ENCODE results near the gene CFAP119. TPM values are rescaled to one million over a fixed set of nuclear protein-coding genes. Genes with fewer than 3 reads are reported as not detected.

Gene CFAP119
- 7.0 TPM for total RNA-seq

DNA sequence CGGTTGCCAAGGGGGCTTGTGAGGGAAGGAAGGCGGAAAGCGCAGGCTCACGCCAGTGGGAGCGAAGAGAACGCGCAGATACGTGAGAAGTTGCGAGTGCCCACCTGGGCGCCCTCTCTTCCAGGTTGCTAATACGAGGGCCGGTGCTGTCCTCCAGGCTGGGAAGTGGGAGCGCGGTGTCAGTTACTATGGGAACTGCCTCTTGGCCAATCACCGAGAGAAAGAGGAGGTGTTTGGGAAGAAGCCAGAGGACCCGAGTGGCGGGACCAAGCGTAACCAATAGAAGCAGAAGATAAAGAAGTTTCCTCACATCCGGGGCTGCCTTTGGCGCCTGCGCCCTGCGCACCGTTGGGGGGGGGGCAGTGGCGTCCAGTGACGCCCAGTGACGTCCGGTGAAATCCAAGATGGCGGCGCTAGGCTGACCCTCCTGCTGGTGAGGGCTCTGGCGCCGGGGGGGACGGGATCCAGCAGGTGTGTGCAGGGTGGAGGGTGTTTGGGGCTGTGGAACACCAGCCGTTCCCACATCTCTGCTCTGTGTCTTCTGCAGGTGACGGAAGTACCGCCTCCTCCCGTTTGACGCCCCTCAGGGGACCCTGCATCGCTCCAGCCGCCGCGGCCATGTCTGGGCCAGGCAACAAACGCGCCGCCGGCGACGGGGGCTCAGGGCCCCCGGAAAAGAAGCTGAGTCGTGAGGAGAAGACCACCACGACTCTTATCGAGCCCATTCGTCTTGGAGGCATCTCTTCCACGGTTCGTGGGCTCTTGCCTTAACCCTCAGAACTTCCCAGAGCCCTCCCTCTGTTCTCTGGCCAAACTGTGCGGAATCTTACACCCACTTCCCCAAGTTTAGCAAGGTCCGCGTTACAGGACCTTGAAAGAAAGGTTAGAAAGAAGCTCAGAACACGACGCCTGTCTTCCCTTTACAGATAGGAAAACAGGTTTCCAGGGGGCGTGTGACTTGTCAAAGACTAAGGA is at the start of gene CFAP119, which contains the start of gene RNF40:
Gene CFAP119, minus strand, starts transcription at position 135 of the 975 bp plus-strand sequence. CDS start 314 bp downstream, outside the sequence.
Gene RNF40, plus strand, starts transcription at position 395 of the 975 bp plus-strand sequence. Its CDS starts 224 bp downstream, at position 619.

DNA sequence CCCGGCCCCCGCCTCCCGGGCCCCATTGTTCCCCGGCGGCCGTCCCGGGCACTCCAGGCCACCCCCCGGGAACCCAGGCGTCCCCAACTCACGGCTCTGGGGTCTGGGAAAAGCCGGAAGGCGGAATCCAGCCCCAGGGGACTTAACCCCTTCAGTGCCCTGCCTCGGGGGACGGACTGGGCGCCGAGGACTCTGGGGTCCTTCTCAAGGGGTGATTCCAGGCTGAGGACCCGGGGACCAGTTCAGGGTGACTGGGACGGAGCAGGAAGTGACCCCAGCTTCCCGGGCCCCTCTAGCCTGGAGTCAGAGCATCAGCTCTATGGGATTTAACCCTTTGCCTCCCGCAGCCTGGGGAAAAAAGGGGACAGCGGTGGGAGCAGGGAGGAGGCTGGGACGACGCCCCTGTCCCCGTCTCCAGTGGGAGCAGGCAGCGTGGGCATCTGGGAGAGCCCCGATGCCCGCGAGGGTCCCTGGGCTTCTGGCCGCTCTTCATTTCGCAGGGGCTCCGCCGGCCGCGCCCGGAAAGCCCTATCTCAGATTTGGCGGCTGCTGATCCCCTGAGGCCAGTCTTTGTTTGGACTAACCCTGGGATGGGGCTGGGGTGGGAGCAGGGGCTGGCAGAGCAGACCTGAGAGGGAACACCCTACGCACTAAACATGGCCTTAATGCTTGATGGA is 25.2 kb upstream of the CFAP119 start, which contains the start of gene ZNF629:
Gene ZNF629, minus strand, starts transcription at position 270 of the 677 bp plus-strand sequence. CDS start 2,723 bp downstream, outside the sequence.

DNA sequence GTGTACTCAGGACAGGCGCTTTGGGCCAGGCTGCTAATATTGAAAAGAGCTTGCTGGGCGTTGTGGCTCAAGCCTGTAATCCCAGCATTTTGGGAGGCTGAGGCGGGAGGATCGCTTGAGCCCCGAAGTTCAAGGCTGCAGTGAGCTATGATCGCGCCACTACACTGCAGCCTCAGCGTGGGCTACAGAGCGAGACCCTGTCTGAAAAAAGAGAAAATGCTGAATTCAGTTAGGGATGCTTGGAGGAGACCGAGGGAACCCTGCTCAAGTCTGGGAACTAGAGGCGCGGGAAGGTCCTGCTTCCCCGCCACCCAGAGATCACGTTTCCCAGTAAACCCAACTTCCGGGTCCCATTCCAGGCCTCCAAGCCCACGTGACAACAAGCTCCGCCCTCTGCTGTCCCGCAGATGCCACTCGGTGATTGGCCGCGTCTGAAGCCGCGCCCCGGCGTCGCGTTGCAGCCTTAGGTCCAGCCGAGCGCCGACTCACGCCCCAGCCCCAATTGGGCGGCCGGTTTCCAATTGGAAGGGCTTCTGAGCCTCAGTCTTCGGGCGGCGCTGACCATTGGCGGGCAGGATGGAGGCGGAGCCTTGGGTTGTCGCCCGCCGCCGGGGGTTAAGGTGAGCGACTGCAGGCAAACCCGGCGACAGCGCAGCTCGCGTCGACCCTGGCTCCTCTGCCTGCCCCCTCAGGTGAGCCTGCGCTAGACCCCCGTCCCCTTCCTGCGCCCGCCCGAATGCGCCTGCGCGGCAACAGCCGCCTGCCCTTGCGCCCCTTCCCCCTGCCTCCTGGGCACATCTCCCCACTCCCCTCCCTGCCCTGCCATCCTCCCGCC is 13.8 kb downstream of the CFAP119 start, which contains the start of gene PHKG2:
Gene PHKG2, plus strand, starts transcription at position 627 of the 835 bp plus-strand sequence. CDS start 396 bp downstream, outside the sequence.

Small RNAs within 50 kb of the gene (small RNA-seq; reads per million reads assigned to genes)
- gene SNORA30 (ENCODE audit: low replicate concordance) = 1.4 reads per million, percentile 86 among the genes with 10 or more reads in this experiment

Other genes with a start within 250 kb of the CFAP119 start
- 33.8 TPM for gene ZNF768, start 235.5 kb downstream of the CFAP119 start, total RNA-seq
- gene ZNF747, start 227.2 kb downstream of the CFAP119 start, total RNA-seq = 16.9 TPM
- 14.5 TPM for gene ZNF764, start 203.7 kb downstream of the CFAP119 start, total RNA-seq
- 12.1 TPM for gene ZNF688, start 190.3 kb downstream of the CFAP119 start, total RNA-seq
- 20.3 TPM for gene ZNF785, start 176.4 kb downstream of the CFAP119 start, total RNA-seq
- 10.0 TPM for gene ZNF689, start 151.7 kb downstream of the CFAP119 start, total RNA-seq
- gene PRR14, start 111.1 kb downstream of the CFAP119 start, total RNA-seq = 18.8 TPM
- 31.3 TPM for gene FBRS, start 103.6 kb downstream of the CFAP119 start, total RNA-seq
- 47.5 TPM for gene SRCAP, start 62.9 kb downstream of the CFAP119 start, total RNA-seq
- gene PHKG2, start 13.6 kb downstream of the CFAP119 start, total RNA-seq = 22.6 TPM
- gene RNF40, start 260 bp upstream of the CFAP119 start, total RNA-seq = 92.8 TPM
- gene ZNF629, start 25.1 kb upstream of the CFAP119 start, total RNA-seq = 17.5 TPM
- gene BCL7C, start 132.0 kb upstream of the CFAP119 start, total RNA-seq = 34.0 TPM
- 4.8 TPM for gene CTF1, start 134.6 kb upstream of the CFAP119 start, total RNA-seq
- 18.0 TPM for gene FBXL19, start 161.5 kb upstream of the CFAP119 start, total RNA-seq
- gene ORAI3, start 187.0 kb upstream of the CFAP119 start, total RNA-seq = 21.8 TPM
- gene SETD1A, start 195.7 kb upstream of the CFAP119 start, total RNA-seq = 9.5 TPM
- 11.3 TPM for gene HSD3B7, start 223.1 kb upstream of the CFAP119 start, total RNA-seq
- gene STX1B, start 248.6 kb upstream of the CFAP119 start, total RNA-seq = 2.6 TPM

Measured in metanephros (tissue), 2 donors.